ENCODE data around the gene SIAE.
A peak's percentile ranks its signal among the peaks of the same experiment; 100 is the strongest.

SIAE gene

DNA sequence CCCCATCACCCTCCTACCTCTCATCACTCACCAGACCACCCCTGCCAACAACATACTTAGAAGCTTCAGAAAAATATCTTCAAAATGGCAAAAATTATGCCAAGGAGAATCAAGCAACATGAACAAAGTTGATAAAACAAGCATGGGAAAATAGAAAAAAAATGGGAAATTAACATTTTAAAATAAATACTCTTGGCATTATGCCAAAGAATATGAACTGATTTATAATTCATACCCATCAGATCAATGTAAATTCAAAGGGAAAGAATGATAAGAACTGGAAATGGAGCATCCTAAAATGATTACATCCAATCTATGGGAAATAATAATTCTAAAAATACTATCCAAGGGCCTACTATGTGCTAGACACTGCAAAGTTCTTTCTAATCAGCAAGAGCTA is 12.0 kb downstream of the SIAE start:
- DNase-seq: no peak

DNA sequence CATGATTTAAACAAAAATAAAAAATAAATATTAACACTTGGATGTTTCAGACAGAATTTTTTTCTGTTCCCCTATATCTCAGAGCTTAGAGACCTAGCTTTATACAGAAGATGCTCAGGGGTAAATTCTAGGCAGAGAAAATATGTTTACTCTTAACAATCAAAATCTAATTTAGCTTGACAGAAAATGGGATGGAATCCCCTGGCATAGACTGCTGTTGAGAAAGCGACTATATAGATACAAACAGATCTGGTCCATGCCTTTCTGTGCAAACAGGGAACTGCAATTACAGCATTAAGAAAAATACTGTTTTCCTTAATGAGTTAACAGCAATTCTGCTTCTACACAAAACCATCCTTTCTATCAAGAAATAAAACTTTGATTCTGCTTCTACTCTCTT is 14.6 kb downstream of the SIAE start:
- DNase-seq: no peak

DNA sequence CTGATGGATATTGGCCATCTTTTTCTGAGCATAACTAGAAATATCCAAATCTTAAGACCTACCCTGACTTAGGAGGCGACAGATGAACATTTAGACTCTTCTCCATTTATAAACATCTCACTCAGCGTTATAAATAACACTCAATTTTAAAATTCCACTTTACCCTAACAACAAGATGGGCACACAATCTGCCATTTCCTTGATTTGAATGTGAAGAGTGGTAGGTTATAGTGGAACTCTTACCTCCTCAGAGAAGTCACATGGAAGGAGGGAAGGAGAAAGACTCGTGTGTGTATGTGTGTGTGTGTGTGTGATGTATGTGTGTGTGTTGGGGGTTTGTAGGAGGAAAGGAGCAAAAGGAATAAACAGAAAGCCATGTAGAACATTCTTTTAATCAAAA is 15.0 kb downstream of the SIAE start:
- no peak for DNase-seq

DNA sequence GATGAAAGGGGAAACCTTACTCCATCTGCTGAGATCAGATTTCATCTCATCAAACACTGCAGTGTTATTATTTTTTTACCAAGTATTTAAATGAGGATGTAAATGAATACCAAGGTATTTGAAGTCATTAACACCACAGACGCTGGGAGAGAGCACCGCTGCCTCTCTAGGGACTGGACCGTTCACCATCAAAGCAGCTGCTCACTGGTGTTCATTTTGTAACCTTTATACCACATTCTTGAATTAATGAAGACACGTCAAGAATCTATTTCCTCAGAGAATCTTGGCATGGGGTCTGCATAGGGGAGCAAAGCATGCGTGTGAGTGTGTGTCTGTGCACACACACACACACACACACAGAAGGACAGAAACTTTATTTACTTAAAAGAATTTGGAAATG is 15.6 kb downstream of the SIAE start:
- DNase-seq: no peak

DNA sequence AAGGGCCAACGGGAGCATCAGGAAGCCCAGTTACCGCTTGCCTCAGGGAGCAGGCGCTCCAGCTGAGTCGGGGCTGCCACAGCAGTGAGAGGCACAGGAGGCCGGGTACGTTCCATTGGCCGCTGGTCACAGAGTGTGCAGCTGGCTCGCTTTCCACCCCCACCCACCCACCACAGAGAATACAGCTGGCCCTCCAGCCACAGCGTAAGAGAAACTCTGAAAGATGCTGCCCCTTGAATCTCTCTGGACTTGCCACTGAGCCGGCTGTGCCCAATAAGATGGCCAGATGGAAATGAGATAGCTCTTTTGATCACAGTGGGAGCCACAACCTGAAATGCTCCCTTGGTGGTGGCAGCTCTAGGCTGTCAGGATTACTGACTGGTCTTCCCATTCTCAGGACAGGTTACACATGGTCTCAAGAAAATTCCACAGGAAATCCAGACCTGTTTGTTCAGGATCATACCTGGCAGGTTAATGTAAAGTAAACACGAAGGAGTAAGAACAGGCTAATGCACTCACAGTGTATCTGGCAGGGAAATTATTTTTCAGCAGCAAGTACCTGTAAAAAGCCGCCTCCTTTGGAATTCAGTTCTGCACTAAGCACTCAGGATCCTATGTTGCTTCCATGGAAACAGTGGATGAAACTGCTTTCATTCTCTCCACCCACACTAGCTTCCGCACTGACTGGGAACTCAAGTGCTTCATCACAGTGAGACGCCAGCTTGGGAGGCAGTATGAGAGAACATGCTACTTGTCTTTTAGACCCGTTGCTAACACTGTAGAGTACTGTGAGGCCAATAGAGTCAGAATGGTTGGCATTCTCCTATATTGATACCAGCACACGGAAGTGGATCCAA is 16.5 kb downstream of the SIAE start:
- DNase-seq: no peak

DNA sequence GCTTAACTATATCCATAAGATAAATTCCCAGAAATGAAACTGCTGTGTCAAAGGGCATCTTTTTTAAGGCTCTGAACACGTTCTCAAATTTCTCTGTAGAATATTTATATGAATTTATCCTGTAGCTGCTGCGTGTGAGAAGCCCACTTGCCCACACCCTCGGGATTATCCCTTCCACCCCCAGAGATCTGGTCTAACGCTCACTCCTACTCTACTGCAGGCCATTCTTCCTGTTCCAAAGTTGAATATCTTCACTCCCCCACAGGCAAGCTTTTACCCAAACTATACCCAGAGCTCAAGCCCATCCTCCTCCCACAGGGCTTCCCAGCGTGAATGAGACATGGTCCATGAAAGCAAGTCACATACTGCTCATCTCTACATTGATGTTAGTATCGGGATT is 24.9 kb downstream of the SIAE start:
- DNase-seq: no peak

DNA sequence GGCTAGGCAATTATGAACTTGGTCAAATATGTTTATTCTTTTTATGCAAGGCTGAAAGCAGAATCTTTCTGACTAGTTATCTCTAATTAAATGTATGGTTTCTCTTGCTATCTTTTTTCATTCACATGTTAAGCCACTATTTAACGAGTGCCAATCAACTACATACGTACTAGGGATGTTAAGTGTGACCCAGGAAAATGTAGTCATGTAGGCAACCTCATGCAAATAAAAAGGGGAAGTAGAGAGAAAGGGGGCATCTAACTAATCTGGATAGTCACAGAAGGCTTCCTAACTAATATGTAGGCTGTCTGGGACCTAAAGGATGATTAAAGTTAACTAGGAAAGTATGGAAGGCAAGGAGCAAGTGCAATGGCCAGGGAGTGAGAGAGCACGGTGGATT is 27.4 kb downstream of the SIAE start:
- DNase-seq: no peak

DNA sequence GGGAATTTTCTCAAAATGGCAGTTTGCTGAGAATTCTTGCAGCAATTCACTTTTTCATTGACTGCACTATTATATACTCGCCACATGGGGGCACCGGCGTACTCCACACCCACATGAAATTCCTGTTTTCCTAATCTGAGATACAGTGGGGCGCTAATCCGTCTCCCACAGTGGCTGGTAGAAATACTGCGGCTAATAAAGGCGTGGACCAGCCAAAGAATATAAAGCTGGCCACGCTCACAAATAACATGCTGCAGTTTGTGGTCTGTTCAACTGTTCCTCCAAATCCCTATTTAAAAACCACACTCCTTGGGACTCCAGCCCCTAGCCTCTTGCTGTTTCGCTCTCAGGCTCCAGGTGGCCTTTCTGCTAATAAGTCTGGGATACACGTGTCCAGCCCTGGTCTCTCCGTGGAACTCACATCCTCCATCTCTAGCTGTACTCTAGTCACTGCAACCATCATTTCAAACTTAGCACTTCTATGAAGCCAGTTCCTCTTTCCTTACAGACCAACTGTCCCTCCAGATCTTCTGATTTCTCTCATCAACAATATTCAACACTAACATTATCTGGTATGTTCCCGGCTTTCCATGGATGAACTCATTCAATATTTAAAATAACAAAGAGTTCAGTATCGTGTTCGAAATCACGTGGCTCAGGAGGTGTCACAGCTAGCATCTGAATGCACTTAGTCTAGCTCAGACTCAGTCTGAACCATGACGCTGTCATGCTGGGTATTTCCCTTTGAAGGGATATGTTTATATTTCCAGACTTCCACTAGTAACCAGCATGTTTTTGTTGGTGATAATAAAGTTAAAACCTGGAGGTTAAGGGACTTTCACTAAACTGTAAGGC is 28.9 kb downstream of the SIAE start:
- DNase-seq: no peak

DNA sequence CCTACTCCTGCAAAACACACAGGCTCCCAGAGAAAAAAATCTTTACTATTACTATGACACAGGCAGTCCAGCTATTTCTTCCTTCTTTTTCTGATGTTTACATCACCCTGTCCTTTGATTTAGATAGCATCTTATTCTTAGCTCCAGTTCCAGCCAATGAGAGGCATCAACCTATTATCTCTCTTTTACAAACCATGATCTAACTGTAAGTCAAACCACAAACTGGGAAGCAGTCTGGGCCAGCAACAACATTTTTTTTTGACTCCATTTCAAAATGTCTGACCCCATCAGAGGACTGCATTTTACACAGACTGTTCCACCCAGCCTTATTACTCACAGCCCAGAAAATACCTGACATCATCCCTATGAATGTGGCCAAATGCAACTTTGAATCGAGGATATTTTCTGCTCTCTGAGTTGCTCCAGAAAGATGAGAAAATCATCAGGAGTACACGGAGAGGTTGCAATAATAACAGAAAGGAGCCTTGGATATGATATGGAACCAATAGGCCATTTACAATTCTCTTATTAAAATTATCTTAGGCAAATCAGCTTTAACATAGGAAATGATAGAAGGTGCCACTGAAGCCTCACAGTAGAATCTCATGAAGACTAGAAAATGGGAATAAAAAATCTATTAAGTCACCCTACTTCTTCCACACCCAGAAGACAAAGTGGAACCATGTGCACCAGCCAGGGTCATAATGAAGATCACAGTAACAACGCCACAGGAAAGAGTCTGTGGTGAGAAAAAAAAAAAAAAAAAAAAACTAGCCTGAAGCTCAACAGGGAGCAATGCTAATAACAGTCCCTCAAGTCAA is 29.7 kb downstream of the SIAE start:
- DNase-seq: no peak

DNA sequence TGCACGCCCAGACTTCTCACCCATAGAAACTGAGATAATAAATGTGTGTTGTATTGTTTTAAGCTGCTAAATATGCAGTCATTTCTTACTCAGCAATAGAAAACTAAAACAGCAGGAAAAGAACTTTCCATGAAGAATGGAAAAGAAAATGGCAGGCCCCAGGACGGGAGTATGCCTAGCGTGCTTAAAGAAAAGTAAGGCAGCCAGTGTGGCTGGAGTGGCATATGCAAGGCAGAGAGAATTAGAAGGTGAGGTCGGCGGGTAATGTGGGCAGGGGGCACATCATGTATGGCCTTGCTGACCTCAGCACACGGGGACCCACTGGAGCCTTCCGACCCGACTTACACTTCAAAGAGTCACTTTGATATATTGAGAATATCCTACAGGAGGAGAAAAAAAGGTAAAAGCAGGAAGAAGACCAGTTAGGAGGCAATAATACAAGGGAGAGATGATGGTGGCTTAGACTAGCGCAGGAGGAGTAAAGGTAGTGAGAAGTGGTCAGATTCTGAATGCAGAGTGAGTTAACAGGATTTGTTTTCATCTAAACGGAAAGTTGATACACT is 30.4 kb downstream of the SIAE start:
- no peak for DNase-seq

DNA sequence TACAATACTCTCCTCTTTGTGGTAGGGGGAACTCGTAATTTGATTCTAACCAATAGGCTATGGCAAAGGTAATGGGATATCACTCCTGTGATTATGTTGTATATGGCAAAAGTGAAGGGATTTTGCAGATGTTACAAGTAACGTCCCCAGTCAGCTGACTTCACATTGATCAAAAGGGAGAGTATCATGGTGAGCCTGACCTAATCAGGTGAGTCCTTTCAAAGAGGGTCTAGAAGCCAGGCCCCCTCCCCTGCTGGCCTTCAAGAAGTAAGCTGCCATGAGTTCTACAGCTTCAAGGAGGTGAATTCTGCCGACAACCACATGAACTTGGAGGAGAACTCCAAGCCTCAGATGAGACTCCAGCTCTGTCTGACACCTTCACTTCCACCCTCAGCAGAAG is 30.9 kb downstream of the SIAE start:
- no peak for DNase-seq

DNA sequence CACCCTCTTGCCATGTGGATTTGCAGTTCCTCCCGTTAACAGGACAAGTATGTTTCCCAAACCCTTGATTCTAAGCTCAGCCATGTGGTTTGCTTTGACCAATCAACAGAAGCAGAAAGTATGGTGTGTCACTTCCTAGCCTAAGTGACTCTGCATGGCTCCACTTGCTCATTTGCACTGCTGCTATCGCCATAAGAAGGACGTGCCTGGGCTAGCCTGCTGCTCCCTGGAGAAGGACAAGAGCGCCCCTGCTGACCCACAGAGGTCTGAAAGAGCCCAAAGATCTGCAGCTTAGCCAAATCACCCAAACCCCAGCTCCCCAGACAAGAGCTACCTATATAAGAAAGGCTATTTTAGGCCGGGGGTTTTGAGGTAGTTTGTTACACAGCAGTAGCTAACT is 32.9 kb downstream of the SIAE start:
- DNase-seq: no peak

DNA sequence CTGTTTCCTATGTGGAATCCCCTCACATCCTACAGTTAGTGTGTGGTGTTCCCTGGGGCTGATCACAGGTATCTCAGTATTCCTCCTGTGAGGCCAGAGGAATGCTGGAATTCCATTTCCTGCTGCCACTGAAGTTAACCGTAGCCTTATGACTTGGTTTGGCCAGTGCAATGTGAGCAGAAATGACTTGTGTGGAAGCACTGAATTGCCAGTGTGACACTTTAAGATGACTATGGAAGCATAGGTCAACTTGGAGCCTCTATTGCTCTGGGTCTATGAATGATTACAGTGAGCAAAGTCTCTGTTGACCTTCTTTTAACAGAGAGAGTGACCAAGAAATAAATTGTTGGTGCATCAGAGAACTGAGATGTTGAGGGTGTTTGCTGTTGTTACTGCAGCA is 34.4 kb downstream of the SIAE start:
- DNase-seq: no peak

DNA sequence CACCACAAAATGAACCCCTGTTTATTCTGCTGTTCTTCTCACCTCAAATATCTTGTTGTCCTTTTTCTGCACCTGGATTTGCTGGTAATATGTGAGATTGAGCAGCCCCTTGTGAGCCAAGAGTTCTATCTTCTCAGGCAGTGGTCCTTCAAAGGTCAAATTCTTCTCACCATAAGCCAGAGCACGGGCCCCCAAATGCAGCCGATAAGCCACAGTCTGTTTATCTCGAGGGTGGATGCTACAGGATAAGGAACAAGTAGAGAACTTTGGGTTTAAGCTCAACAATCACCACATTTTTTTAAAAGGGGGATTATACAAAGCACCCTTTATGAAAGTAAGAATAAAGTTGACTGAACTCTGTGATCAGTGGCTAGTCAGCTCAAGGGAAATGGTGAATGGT is 35.0 kb downstream of the SIAE start:
- DNase-seq: no peak

DNA sequence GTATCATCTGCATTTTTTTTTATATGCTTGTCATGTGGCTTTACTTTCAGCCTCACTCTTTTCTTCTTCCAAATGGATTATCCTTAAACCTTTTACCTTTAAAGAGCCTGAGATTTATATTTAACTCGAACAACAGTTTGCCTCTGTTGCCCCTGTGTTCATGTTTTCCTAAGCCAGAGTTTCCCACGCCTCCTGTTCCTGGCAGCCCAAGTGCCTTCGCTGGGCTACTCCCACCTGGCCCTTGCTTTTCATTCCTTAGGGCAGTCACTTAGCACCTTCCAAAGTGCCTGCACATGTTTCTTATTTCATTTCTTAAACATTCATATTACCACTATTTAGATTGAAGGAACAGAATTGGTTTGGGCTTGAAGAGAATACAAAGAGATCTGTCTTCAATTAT is 37.6 kb downstream of the SIAE start:
- DNase-seq: no peak

DNA sequence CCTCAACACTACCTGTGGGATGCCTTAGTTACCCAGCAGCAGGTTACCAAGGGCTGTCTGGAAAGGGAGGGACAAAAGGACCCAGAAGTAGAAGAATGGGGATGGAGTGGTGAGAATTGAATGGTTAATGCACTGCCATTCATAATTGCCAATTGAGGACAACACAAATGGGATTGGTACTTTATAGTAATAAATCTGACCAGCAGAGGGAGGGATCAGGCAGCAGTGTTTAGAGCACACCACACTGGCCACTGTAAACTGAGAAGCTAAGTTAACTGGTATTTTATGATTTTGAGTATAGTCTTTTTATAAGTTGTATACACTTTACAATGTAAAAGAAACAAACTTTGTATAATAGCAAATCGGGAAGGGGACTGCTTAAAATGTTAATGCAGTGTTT is 40.2 kb downstream of the SIAE start:
- DNase-seq: no peak

DNA sequence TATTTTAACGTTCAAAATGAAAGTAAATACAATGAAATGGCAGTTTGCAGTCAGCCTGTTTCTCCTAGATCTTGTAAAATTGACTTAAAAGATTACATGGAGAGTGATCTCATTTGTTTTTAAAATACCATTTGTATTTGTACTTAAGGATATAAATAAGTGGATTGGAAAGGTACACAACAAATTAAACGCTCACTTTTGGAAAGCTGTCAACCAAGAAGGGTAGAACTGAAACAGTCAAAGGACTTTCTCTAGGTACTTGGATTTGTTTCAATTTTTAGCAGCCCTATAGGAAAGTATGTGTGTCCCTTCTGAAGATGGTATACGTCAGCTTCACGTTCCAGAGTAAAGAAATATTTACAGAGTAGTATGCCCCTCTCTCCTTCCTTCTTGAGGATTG is 43.6 kb downstream of the SIAE start:
- no peak for DNase-seq

DNA sequence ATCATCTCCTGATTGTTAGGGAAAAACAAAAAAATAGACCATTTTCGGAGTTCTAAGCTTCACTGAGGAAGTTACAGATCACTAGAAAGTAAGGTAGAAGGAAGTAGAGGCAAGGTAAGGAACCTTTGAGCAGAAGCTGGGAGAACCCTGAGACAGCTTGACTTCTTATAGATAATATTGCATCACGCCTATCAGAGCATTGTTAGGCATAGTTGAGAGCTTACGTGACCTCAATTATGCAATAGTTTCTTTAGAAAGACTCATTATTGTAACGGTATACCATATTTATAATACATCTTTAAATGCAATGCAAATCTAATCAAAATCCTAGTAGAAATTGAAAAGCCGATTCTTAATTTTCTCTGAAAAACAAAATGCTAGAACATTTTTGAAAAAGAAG is 46.0 kb downstream of the SIAE start:
- DNase-seq: no peak

DNA sequence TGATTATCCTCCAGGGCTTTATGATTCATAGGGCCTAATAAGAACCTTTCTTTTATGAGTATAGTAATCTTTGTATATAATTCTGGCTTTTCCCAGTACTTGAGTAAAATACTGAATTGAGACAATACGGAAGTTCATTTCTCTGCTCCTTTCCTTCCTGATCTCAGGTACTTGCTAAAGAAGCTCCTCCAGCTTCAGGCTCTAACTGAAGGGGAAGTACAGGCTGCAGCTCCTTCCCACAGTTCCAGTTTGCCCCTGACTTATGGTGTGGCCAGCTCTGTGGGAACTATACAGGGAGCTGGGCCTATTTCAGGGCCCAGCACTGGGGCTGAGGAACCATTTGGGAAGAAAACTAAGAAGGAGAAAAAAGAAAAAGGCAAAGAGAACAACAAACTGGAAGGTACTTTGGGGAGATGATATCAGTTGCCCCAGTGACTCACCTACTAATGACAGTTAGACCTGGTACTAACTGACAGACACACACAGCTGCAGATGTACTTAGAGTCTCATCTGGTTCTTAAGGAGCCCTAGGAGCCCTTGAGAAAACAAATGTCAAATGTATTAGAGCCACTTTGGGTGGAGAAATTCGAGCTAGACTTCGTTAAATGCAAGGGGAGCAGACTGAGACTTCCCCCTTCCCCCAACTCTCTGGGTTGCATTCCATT is 47.9 kb downstream of the SIAE start:
- DNase-seq: no peak

DNA sequence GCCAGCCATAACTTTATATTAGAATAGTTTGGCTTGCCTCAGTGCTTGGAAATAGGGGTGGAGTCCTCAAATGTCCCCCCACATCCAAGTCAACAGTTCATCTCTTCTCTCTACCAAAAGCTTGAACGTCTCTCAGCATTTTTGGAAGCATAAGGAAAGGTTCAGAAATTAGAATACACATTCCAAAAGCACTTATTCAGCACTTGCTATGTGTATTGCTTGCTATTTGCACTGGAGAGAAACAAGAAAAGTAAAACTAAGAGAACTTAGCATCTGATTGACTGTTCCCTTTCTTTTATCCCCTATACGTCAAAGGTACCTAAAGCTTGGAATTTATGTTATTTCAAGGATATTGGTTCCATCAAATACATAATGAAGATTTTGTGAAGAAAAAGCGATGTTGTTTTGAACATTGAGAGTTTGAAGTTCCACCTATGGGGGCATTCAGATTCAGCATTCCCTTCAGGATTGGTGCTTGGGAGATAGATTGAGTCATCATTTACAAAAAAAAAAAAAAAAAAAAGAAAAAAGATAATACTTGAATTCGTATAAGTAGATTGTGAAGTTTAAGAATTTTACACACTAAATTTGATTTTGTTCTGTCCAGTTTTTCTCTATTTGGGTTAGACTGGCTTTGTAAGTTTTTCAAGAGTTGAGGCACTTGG is 49.5 kb downstream of the SIAE start:
- no peak for DNase-seq

DNA sequence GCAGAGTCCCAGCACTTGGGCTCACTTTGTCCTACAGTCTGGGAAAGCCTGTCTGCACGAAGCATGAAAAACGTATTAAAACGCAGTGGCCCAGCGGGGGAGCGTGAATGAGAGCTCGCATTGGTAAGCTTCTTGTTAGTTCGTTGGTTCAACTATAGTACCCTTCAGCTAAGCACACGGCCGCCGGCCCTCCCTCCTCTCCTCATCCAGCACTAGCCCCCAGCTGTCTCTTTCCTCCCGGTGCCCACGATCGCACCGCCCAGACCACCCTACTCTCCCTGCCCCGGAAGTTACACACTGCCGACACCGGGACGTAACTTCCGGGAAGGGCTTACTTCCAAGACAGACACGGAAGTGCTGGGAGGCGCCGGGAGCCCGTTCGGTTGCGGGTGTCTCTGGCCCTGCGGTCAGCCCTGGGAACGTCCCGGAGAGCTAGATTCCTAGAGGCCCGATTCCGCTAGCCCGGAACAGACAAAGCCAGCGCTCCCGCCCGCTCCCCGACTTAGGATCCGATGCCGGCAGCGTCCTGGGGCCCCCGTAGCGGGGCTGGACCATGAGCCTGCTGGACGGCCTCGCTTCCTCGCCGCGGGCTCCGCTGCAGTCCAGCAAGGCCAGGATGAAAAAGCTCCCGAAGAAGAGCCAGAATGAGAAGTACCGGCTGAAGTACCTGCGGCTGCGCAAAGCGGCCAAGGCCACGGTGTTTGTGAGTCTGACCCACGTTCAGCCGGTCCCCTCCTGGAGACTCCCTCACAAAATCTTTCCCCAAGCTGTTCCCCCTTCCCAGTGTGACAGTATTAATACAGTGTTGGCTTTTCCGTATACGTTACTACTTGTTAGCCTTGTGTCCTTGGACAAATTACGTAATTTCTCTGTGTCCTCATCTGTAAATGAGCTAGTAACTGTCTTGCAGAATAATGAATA is 50.7 kb downstream of the SIAE start, which contains the start of gene TBRG1:
Gene TBRG1, plus strand, starts transcription at position 334 of the 921 bp plus-strand sequence. Its CDS starts 220 bp downstream, at position 554.
- peak; percentile 74 for DNase-seq
